ENCODE data around the gene TMEM205. TPM values are rescaled to one million over a fixed set of nuclear protein-coding genes. Genes with fewer than 3 reads are reported as not detected.

TMEM205 gene
- total and polyA plus RNA-seq, 10 of the 15 experiments (the other 5 are each of a cell fraction or from before 2014, with no cell fraction given) = 27.8 to 144 (median 88.3) TPM

DNA sequence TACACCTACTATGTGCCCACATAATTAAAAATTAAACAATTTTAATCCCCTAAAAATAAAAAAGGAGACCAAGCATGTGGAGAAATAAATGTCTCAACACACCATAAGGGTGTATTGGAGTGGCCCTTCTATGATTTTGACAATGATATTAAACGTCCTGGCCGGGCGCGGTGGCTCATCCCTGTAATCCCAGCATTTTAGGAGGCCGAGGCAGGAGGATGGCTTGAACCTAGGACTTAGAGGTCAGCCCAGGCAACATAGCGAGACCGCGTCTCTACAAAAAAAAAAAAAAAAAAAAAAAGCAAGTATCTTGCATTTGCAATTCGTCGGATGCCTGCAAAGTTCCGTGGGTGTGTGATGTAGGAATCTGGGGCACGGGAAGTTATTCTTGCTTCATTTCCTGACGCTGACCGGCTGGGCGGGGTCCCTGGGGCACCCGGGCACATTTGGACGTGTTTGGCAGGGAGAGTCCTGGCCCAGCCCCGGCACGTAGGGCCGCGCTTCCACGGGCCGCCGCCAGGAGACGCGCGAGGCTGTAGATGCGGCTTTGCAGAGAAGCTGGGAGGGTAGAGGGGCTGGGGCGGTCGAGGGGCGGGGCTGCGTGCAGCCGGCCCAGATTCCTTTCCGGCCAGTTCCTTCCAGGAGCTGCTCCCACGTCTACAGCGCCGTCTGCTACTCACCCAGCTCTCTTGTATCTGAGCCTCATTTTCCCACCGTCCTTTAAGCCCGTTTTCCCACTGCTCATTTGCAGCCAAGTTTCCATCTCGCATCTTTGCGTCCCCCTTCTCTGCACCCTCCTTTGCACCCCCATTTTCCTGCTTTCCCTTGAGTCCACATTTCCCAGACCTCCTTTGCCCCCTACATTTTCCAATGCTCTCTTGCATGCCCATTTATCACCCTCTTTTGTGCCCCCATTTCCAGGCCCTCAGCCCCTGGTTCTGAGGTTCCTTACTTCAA lies 52.4 kb downstream of the TMEM205 start (continued):
- TF ChIP-seq BHLHE40 (IDR thresholded peaks at IDR 0.05; ENCODE audit: borderline replicate concordance in 1 of 2, low read depth in 2 of 2, low read length in 1 of 2) = peak; percentile 44 to 70; a peak in 3 of 4 replicates
- peak; percentile 81 for TF ChIP-seq YY1 (IDR thresholded peaks at IDR 0.05; ENCODE audit: low read depth, low read length)

Other genes with a start within 250 kb of the TMEM205 start
Only the 7 nearest of the 19 such genes appear.
- gene TSPAN16, start 50.1 kb downstream of the TMEM205 start, total RNA-seq (2014; rRNA removed) = not detected in 2 replicates
- gene TSPAN16, start 50.1 kb downstream of the TMEM205 start, total RNA-seq (2014; rRNA removed; fragmentation: Illumina TruSeq; extraction: Trizol) = not detected in 2 replicates
- not detected in 2 replicates for gene TSPAN16, start 50.1 kb downstream of the TMEM205 start, total RNA-seq (2021)
- gene TSPAN16, start 50.1 kb downstream of the TMEM205 start, polyA plus RNA-seq (2011; rRNA removed) = not detected in 2 replicates
- gene TSPAN16, start 50.1 kb downstream of the TMEM205 start, polyA plus RNA-seq (2014; fragmentation: Illumina TruSeq; extraction: Trizol) = not detected in 2 replicates
- not detected for gene TSPAN16, start 50.1 kb downstream of the TMEM205 start, polyA plus RNA-seq (2014; fragmentation: Nextera tagmentation; extraction: Ambion mirVana)
- not detected in 2 replicates for gene TSPAN16, start 50.1 kb downstream of the TMEM205 start, polyA plus RNA-seq (2014; rRNA removed)
- gene TSPAN16, start 50.1 kb downstream of the TMEM205 start, polyA plus RNA-seq (2016; fragmentation: Nextera tagmentation; extraction: Ambion mirVana) = not detected
- gene RAB3D, start 6.6 kb downstream of the TMEM205 start, total RNA-seq (2014; rRNA removed) = 7.0 and 7.8 TPM in 2 replicates
- gene RAB3D, start 6.6 kb downstream of the TMEM205 start, total RNA-seq (2014; rRNA removed; fragmentation: Illumina TruSeq; extraction: Trizol) = 6.6 and 6.8 TPM in 2 replicates
- gene RAB3D, start 6.6 kb downstream of the TMEM205 start, total RNA-seq (2021) = 15.7 and 18.5 TPM in 2 replicates
- gene RAB3D, start 6.6 kb downstream of the TMEM205 start, polyA plus RNA-seq (2011; rRNA removed) = 5.7 and 13.0 TPM in 2 replicates
- 4.8 and 5.1 TPM in 2 replicates for gene RAB3D, start 6.6 kb downstream of the TMEM205 start, polyA plus RNA-seq (2014; fragmentation: Illumina TruSeq; extraction: Trizol)
- 1 to 10 TPM; 1.1 to 4.1 TPM for gene RAB3D, start 6.6 kb downstream of the TMEM205 start, polyA plus RNA-seq (2014; fragmentation: Nextera tagmentation; extraction: Ambion mirVana)
- 9.1 and 13.6 TPM in 2 replicates for gene RAB3D, start 6.6 kb downstream of the TMEM205 start, polyA plus RNA-seq (2014; rRNA removed)
- gene RAB3D, start 6.6 kb downstream of the TMEM205 start, polyA plus RNA-seq (2016; fragmentation: Nextera tagmentation; extraction: Ambion mirVana) = 1 to 10 TPM; 3.9 to 5.6 TPM
- gene CCDC159, start 251 bp upstream of the TMEM205 start, total RNA-seq (2014; rRNA removed) = 6.9 and 7.5 TPM in 2 replicates
- gene CCDC159, start 251 bp upstream of the TMEM205 start, total RNA-seq (2014; rRNA removed; fragmentation: Illumina TruSeq; extraction: Trizol) = 8.0 and 9.3 TPM in 2 replicates
- 9.1 and 10.4 TPM in 2 replicates for gene CCDC159, start 251 bp upstream of the TMEM205 start, total RNA-seq (2021)
- gene CCDC159, start 251 bp upstream of the TMEM205 start, polyA plus RNA-seq (2011; rRNA removed) = 6.6 and 12.9 TPM in 2 replicates
- gene CCDC159, start 251 bp upstream of the TMEM205 start, polyA plus RNA-seq (2014; fragmentation: Illumina TruSeq; extraction: Trizol) = 6.6 and 12.2 TPM in 2 replicates
- gene CCDC159, start 251 bp upstream of the TMEM205 start, polyA plus RNA-seq (2014; fragmentation: Nextera tagmentation; extraction: Ambion mirVana) = 1 to 10 TPM in 1 of 2 experiments, under 1 TPM in 1; 0.61 to 3.9 TPM
- gene CCDC159, start 251 bp upstream of the TMEM205 start, polyA plus RNA-seq (2014; rRNA removed) = 14.7 and 17.9 TPM in 2 replicates
- gene CCDC159, start 251 bp upstream of the TMEM205 start, polyA plus RNA-seq (2016; fragmentation: Nextera tagmentation; extraction: Ambion mirVana) = 10 to 100 TPM in 1 of 2 experiments, 1 to 10 TPM in 1; 9.8 to 13.0 TPM
- 0.76 and 0.85 TPM in 2 replicates for gene PLPPR2, start 9.2 kb upstream of the TMEM205 start, total RNA-seq (2014; rRNA removed)
- gene PLPPR2, start 9.2 kb upstream of the TMEM205 start, total RNA-seq (2014; rRNA removed; fragmentation: Illumina TruSeq; extraction: Trizol) = 0.23 and 0.31 TPM in 2 replicates
- gene PLPPR2, start 9.2 kb upstream of the TMEM205 start, total RNA-seq (2021) = 1.7 and 2.5 TPM in 2 replicates
- gene PLPPR2, start 9.2 kb upstream of the TMEM205 start, polyA plus RNA-seq (2011; rRNA removed) = 0.22 and 0.27 TPM in 2 replicates
- 0.43 and 0.56 TPM in 2 replicates for gene PLPPR2, start 9.2 kb upstream of the TMEM205 start, polyA plus RNA-seq (2014; fragmentation: Illumina TruSeq; extraction: Trizol)
- gene PLPPR2, start 9.2 kb upstream of the TMEM205 start, polyA plus RNA-seq (2014; fragmentation: Nextera tagmentation; extraction: Ambion mirVana) = under 1 TPM; 0.09 to 0.21 TPM
- gene PLPPR2, start 9.2 kb upstream of the TMEM205 start, polyA plus RNA-seq (2014; rRNA removed) = 1.8 and 2.8 TPM in 2 replicates
- 1 to 10 TPM; 1.5 to 2.1 TPM for gene PLPPR2, start 9.2 kb upstream of the TMEM205 start, polyA plus RNA-seq (2016; fragmentation: Nextera tagmentation; extraction: Ambion mirVana)
- gene SWSAP1, start 28.4 kb upstream of the TMEM205 start, total RNA-seq (2014; rRNA removed) = 2.8 and 3.1 TPM in 2 replicates
- gene SWSAP1, start 28.4 kb upstream of the TMEM205 start, total RNA-seq (2014; rRNA removed; fragmentation: Illumina TruSeq; extraction: Trizol) = 1.5 and 2.1 TPM in 2 replicates
- 2.6 and 3.0 TPM in 2 replicates for gene SWSAP1, start 28.4 kb upstream of the TMEM205 start, total RNA-seq (2021)
- gene SWSAP1, start 28.4 kb upstream of the TMEM205 start, polyA plus RNA-seq (2011; rRNA removed) = 1.2 and 2.3 TPM in 2 replicates
- gene SWSAP1, start 28.4 kb upstream of the TMEM205 start, polyA plus RNA-seq (2014; fragmentation: Illumina TruSeq; extraction: Trizol) = 0.35 and 1.6 TPM in 2 replicates
- gene SWSAP1, start 28.4 kb upstream of the TMEM205 start, polyA plus RNA-seq (2014; fragmentation: Nextera tagmentation; extraction: Ambion mirVana) = 1 to 10 TPM in 1 of 2 experiments, under 1 TPM in 1; 0.18 to 1.0 TPM
- gene SWSAP1, start 28.4 kb upstream of the TMEM205 start, polyA plus RNA-seq (2014; rRNA removed) = 3.7 and 4.7 TPM in 2 replicates
- 1 to 10 TPM; 5.3 to 6.5 TPM for gene SWSAP1, start 28.4 kb upstream of the TMEM205 start, polyA plus RNA-seq (2016; fragmentation: Nextera tagmentation; extraction: Ambion mirVana)
- gene EPOR, start 38.0 kb upstream of the TMEM205 start, total RNA-seq (2014; rRNA removed) = 3.0 and 3.8 TPM in 2 replicates
- 1.2 and 1.4 TPM in 2 replicates for gene EPOR, start 38.0 kb upstream of the TMEM205 start, total RNA-seq (2014; rRNA removed; fragmentation: Illumina TruSeq; extraction: Trizol)
- 2.9 and 3.3 TPM in 2 replicates for gene EPOR, start 38.0 kb upstream of the TMEM205 start, total RNA-seq (2021)
- 1.8 and 2.8 TPM in 2 replicates for gene EPOR, start 38.0 kb upstream of the TMEM205 start, polyA plus RNA-seq (2011; rRNA removed)
- gene EPOR, start 38.0 kb upstream of the TMEM205 start, polyA plus RNA-seq (2014; fragmentation: Illumina TruSeq; extraction: Trizol) = 0.65 and 1.4 TPM in 2 replicates
- under 1 TPM; 0.66 to 0.74 TPM for gene EPOR, start 38.0 kb upstream of the TMEM205 start, polyA plus RNA-seq (2014; fragmentation: Nextera tagmentation; extraction: Ambion mirVana)
- 4.4 and 6.0 TPM in 2 replicates for gene EPOR, start 38.0 kb upstream of the TMEM205 start, polyA plus RNA-seq (2014; rRNA removed)
- gene EPOR, start 38.0 kb upstream of the TMEM205 start, polyA plus RNA-seq (2016; fragmentation: Nextera tagmentation; extraction: Ambion mirVana) = 10 to 100 TPM in 1 of 2 experiments, 1 to 10 TPM in 1; 6.7 to 10.1 TPM
- gene RGL3, start 73.0 kb upstream of the TMEM205 start, total RNA-seq (2014; rRNA removed) = not detected in 2 replicates
- gene RGL3, start 73.0 kb upstream of the TMEM205 start, total RNA-seq (2014; rRNA removed; fragmentation: Illumina TruSeq; extraction: Trizol) = not detected in 2 replicates
- gene RGL3, start 73.0 kb upstream of the TMEM205 start, total RNA-seq (2021) = not detected in 2 replicates
- gene RGL3, start 73.0 kb upstream of the TMEM205 start, polyA plus RNA-seq (2011; rRNA removed) = not detected in 2 replicates
- not detected in 2 replicates for gene RGL3, start 73.0 kb upstream of the TMEM205 start, polyA plus RNA-seq (2014; fragmentation: Illumina TruSeq; extraction: Trizol)
- gene RGL3, start 73.0 kb upstream of the TMEM205 start, polyA plus RNA-seq (2014; fragmentation: Nextera tagmentation; extraction: Ambion mirVana) = not detected
- not detected in 2 replicates for gene RGL3, start 73.0 kb upstream of the TMEM205 start, polyA plus RNA-seq (2014; rRNA removed)
- not detected for gene RGL3, start 73.0 kb upstream of the TMEM205 start, polyA plus RNA-seq (2016; fragmentation: Nextera tagmentation; extraction: Ambion mirVana)